ENCODE data around the gene CCL18. TPM values are rescaled to one million over a fixed set of nuclear protein-coding genes. Genes with fewer than 3 reads are reported as not detected.
"Not testable (repeated sequence)": the region's sequence is repeated elsewhere in the genome, so short reads cannot be mapped to it uniquely, and the experiment has no call there.

Gene CCL18
- total RNA-seq, 1 donor from 2014 or later, result not detected

- DNase-seq (ENCODE audit: extremely low read depth, low read depth, low spot score), result not testable (repeated sequence)
These were observed 34.9 kb downstream of the CCL18 start for GRCh38 chr17:36099004-36099403.

GRCh38 chr17:36103401-36103975 lies 39.4 kb downstream of the CCL18 start, which contains the start of gene CCL4:
CCL4 (plus strand) TSS chr17:36103827; CDS start chr17:36103906, 79 bp downstream.
- not testable (repeated sequence) for DNase-seq (ENCODE audit: extremely low read depth, low read depth, low spot score)

GRCh38 chr17:36104246-36104645 lies 40.2 kb downstream of the CCL18 start:
- not testable (repeated sequence) for DNase-seq (ENCODE audit: extremely low read depth, low read depth, low spot score)

GRCh38 chr17:36104701-36105181 lies 40.7 kb downstream of the CCL18 start:
- DNase-seq (ENCODE audit: extremely low read depth, low read depth, low spot score), result no peak

- no peak for DNase-seq (ENCODE audit: extremely low read depth, low read depth, low spot score)
These were observed 41.9 kb downstream of the CCL18 start for GRCh38 chr17:36105781-36106492.

GRCh38 chr17:36106493-36106835 lies 42.4 kb downstream of the CCL18 start:
- DNase-seq (ENCODE audit: extremely low read depth, low read depth, low spot score), result no peak

GRCh38 chr17:36107660-36108059 lies 43.6 kb downstream of the CCL18 start:
- DNase-seq (ENCODE audit: extremely low read depth, low read depth, low spot score), result no peak

- not testable (repeated sequence) for DNase-seq (ENCODE audit: extremely low read depth, low read depth, low spot score)
These were observed 44.2 kb downstream of the CCL18 start for GRCh38 chr17:36108265-36108664.

- DNase-seq (ENCODE audit: extremely low read depth, low read depth, low spot score), result no peak
These were observed 47.0 kb downstream of the CCL18 start for GRCh38 chr17:36111068-36111490.

- DNase-seq (ENCODE audit: extremely low read depth, low read depth, low spot score), result no peak
These were observed 48.5 kb downstream of the CCL18 start for GRCh38 chr17:36112572-36112971.

- DNase-seq (ENCODE audit: extremely low read depth, low read depth, low spot score), result not testable (repeated sequence)
These were observed 49.1 kb downstream of the CCL18 start for GRCh38 chr17:36113131-36113530.

GRCh38 chr17:36114971-36115648 lies 51.0 kb downstream of the CCL18 start:
- not testable (repeated sequence) for DNase-seq (ENCODE audit: extremely low read depth, low read depth, low spot score)

GRCh38 chr17:36115649-36115977 lies 51.5 kb downstream of the CCL18 start:
- not testable (repeated sequence) for DNase-seq (ENCODE audit: extremely low read depth, low read depth, low spot score)

- DNase-seq (ENCODE audit: extremely low read depth, low read depth, low spot score), result no peak
These were observed 53.7 kb downstream of the CCL18 start for GRCh38 chr17:36117505-36118382.

GRCh38 chr17:36118477-36119353 lies 54.6 kb downstream of the CCL18 start:
- no peak for DNase-seq (ENCODE audit: extremely low read depth, low read depth, low spot score)

GRCh38 chr17:36120221-36120620 lies 56.1 kb downstream of the CCL18 start:
- DNase-seq (ENCODE audit: extremely low read depth, low read depth, low spot score), result no peak

- not testable (repeated sequence) for DNase-seq (ENCODE audit: extremely low read depth, low read depth, low spot score)
These were observed 57.0 kb downstream of the CCL18 start for GRCh38 chr17:36121099-36121498.
